Measurements from ENCODE around the gene CHIC2. TPM values are rescaled to one million over a fixed set of nuclear protein-coding genes. Genes with fewer than 3 reads are reported as not detected.
"Not testable (repeated sequence)": the region's sequence is repeated elsewhere in the genome, so short reads cannot be mapped to it uniquely, and the experiment has no call there.

Gene CHIC2
- total RNA-seq, 2 experiments from 2014 or later, result 12.6 to 16.2 TPM

GRCh38 chr4:54032558-54033135, 31.8 kb downstream of the CHIC2 start:
- H3K27me3 Mint-ChIP-seq, result no peaks in the 10 kb centered on the region
- CTCF ChIA-PET, result interaction anchor here (0.7 kb wide), 1 partner anchor 10 kb away, joined by 3 read pairs; no protein-coding TSS in a partner anchor
- no peak for DNase-seq
- no peak overlapping the region for H3K27ac Mint-ChIP-seq
- H3K4me1 Mint-ChIP-seq, result no peaks in the 10 kb centered on the region
- peaks cover 10% of the 10 kb centered on the region for H3K36me3 Mint-ChIP-seq
- no peak overlapping the region for H3K4me3 Mint-ChIP-seq
- no peak for ATAC-seq
- no peaks in the 10 kb centered on the region for H3K9me3 Mint-ChIP-seq (ENCODE audit: low read depth)

DNA sequence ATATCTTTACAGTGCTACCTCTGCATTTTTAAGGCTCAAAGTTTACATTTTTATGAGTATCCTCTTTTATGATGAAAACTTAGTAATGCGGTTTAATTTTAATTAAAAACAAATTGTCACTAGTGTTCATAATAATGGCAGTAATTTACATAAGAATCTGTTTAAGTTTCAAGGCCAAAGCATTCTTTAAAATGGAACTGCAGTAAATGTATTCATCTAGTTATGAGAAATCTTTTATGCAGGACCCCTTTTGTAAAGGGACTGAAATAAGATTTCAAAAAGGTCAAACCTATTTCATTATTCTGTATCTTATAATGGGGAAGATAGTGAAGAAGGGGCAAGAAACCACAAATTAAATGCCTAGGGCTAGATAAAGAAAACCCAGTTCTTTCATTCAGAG, 37.1 kb downstream of the CHIC2 start:
- peaks cover 11% of the 10 kb centered on the region for H3K36me3 Mint-ChIP-seq
- no peaks in the 10 kb centered on the region for H3K4me1 Mint-ChIP-seq
- ATAC-seq (no peak), DNase-seq (no peak)
- no peaks in the 10 kb centered on the region for H3K27me3 Mint-ChIP-seq
- CTCF ChIA-PET, result no interaction called here
- H3K27ac Mint-ChIP-seq, result no peak overlapping the region
- H3K9me3 Mint-ChIP-seq (ENCODE audit: low read depth), result no peaks in the 10 kb centered on the region
- no peak overlapping the region for H3K4me3 Mint-ChIP-seq

- peaks cover 11% of the 10 kb centered on the region for H3K36me3 Mint-ChIP-seq
- no peak overlapping the region for H3K4me3 Mint-ChIP-seq
- DNase-seq (no peak), ATAC-seq (no peak)
- no peaks in the 10 kb centered on the region for H3K27me3 Mint-ChIP-seq
- H3K9me3 Mint-ChIP-seq (ENCODE audit: low read depth), result no peaks in the 10 kb centered on the region
- CTCF ChIA-PET, result no interaction called here
- no peaks in the 10 kb centered on the region for H3K4me1 Mint-ChIP-seq
- H3K27ac Mint-ChIP-seq, result no peak overlapping the region
Measured at GRCh38 chr4:54025582-54025981, 38.8 kb downstream of the CHIC2 start.

DNA sequence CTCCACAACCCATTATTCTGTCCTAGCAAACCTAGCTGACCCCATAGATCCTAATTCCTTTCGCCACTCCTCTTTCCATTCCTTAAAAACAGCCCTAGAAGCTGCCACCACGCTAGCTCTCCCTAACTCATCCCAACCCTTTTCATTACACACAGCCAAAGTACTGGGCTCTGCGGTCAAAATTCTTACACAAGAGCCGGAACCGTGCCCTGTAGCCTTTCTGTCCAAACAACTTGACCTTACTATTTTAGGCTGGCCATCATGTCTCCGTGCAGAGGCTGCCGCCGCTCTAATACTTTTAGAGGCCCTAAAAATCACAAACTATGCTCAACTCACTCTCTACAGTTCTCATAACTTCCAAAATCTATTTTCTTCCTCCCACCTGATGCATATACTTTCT, 41.4 kb downstream of the CHIC2 start:
- DNase-seq; H3K27me3 Mint-ChIP-seq; CTCF ChIA-PET; H3K4me1 Mint-ChIP-seq; ATAC-seq; H3K27ac Mint-ChIP-seq; H3K9me3 Mint-ChIP-seq (ENCODE audit: low read depth); H3K4me3 Mint-ChIP-seq: not testable (repeated sequence)
- H3K36me3 Mint-ChIP-seq, result peaks cover 11% of the 10 kb centered on the region

DNA sequence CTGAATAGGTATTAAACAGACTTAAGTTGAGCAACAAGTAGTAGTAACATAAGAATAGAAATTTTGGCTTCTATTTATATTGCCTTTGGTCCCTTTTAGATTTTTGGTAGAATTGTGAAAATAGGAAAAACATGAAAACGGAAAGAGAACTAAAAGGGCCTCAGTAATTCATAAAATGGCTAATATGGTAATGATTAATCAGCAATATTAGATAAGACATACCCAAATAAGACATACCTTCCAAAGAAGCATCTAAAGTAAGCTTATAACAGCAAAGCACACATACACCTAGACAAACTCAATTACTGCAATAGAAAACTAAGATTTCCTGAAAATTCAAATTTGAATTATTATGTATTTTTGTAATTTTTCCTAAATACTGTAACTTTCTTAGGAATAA, 46.4 kb downstream of the CHIC2 start:
- H3K9me3 Mint-ChIP-seq (ENCODE audit: low read depth), result no peaks in the 10 kb centered on the region
- no peaks in the 10 kb centered on the region for H3K36me3 Mint-ChIP-seq
- ATAC-seq (no peak), DNase-seq (no peak)
- H3K27ac Mint-ChIP-seq, result no peak overlapping the region
- H3K4me1 Mint-ChIP-seq, result no peaks in the 10 kb centered on the region
- CTCF ChIA-PET, result interaction anchor here (1.4 kb wide), 1 partner anchor 215 kb away, joined by 5 read pairs; no protein-coding TSS in a partner anchor
- H3K4me3 Mint-ChIP-seq, result no peak overlapping the region
- no peaks in the 10 kb centered on the region for H3K27me3 Mint-ChIP-seq

- DNase-seq (no peak), ATAC-seq (no peak)
- no peak overlapping the region for H3K27ac Mint-ChIP-seq
- no peaks in the 10 kb centered on the region for H3K4me1 Mint-ChIP-seq
- H3K4me3 Mint-ChIP-seq, result no peak overlapping the region
- H3K9me3 Mint-ChIP-seq (ENCODE audit: low read depth), result no peaks in the 10 kb centered on the region
- CTCF ChIA-PET, result interaction anchor here (1.0 to 1.4 kb wide), 2 partner anchors 11 to 216 kb away, joined by 4 to 5 read pairs; no protein-coding TSS in a partner anchor
- peaks cover 2% of the 10 kb centered on the region for H3K36me3 Mint-ChIP-seq
- H3K27me3 Mint-ChIP-seq, result no peaks in the 10 kb centered on the region
Measured at GRCh38 chr4:54017308-54017707, 47.1 kb downstream of the CHIC2 start.

- Mint-ChIP-seq H3K27ac (no peak overlapping the region), H3K9me3 (ENCODE audit: low read depth) (no peaks in the 10 kb centered on the region), H3K36me3 (peaks cover 2% of the 10 kb centered on the region), H3K4me3 (no peak overlapping the region), H3K4me1 (no peaks in the 10 kb centered on the region), H3K27me3 (no peaks in the 10 kb centered on the region)
- ATAC-seq (no peak), DNase-seq (no peak)
- CTCF ChIA-PET, result interaction anchor here (1.0 kb wide), 1 partner anchor 10 kb away, joined by 4 read pairs; no protein-coding TSS in a partner anchor
Measured at GRCh38 chr4:54016504-54016903, 47.9 kb downstream of the CHIC2 start.

DNA sequence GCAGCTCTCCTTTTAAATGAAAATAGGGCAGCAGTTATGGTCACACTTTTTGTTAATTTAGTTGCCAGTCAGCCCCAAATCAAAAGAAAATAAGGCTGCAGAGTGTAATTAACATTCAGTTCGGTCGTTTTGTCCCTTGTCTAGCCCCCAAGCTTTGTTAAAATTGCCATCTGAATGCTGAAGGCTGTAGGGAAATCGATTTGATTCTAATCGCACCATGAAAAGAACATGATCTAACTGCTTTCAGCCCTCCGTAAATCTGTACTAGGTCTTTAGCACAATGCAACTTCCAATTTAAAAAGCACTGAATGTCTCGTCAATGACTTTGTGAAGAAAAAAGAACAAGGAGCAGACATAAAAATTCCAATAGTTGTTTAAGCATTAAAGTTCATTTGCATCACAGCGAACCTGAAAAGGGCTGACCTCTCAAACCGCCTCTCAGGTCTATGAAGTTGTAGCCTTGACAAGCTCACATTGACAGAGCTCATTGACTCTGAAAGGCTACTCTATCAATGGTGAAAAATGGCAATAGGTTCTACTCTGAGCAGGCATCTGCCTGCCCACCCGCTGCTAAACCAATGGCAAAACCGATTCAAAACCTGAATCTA, 48.9 kb downstream of the CHIC2 start:
- Mint-ChIP-seq H3K36me3 (peaks cover 2% of the 10 kb centered on the region), H3K9me3 (ENCODE audit: low read depth) (no peaks in the 10 kb centered on the region), H3K27me3 (no peaks in the 10 kb centered on the region), H3K4me3 (no peak overlapping the region), H3K4me1 (no peaks in the 10 kb centered on the region), H3K27ac (no peak overlapping the region)
- CTCF ChIA-PET, result no interaction called here
- DNase-seq (no peak), ATAC-seq (no peak)

- no peaks in the 10 kb centered on the region for H3K4me1 Mint-ChIP-seq
- peaks cover 6% of the 10 kb centered on the region for H3K36me3 Mint-ChIP-seq
- CTCF ChIA-PET, result no interaction called here
- H3K9me3 Mint-ChIP-seq (ENCODE audit: low read depth), result no peaks in the 10 kb centered on the region
- no peaks in the 10 kb centered on the region for H3K27me3 Mint-ChIP-seq
- ATAC-seq (no peak), DNase-seq (no peak)
- no peak overlapping the region for H3K4me3 Mint-ChIP-seq
- no peak overlapping the region for H3K27ac Mint-ChIP-seq
Measured at GRCh38 chr4:54014666-54015160, 49.7 kb downstream of the CHIC2 start.

DNA sequence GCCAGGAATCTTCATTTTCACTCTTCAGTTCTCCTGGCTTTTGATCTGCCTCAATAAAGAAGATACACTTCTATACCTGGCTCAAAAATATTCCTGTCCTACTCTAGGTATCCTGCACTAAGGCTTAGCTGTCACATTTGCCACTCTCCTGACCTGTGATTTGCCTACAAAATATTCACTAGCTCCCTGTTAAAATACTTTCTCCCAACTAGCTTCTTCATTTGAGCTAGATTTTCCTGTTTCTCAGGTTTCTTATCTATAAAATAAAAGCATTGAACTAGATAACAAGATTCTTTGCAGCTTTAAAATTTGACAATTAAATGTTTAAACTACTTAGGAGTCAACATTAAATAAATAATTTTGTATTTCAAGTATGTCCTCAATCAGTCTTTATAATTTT, 53.2 kb downstream of the CHIC2 start:
- DNase-seq (no peak), ATAC-seq (no peak)
- H3K36me3 Mint-ChIP-seq, result peaks cover 9% of the 10 kb centered on the region
- CTCF ChIA-PET, result no interaction called here
- H3K9me3 Mint-ChIP-seq (ENCODE audit: low read depth), result no peaks in the 10 kb centered on the region
- no peaks in the 10 kb centered on the region for H3K27me3 Mint-ChIP-seq
- peaks cover 1% of the 10 kb centered on the region for H3K4me1 Mint-ChIP-seq
- H3K4me3 Mint-ChIP-seq, result no peak overlapping the region
- no peak overlapping the region for H3K27ac Mint-ChIP-seq

GRCh38 chr4:54006755-54007154, 57.6 kb downstream of the CHIC2 start:
- no peak overlapping the region for H3K27ac Mint-ChIP-seq
- CTCF ChIA-PET, result interaction anchor here (0.6 to 1.0 kb wide), 2 partner anchors 10 to 22 kb away, joined by 3 to 4 read pairs; no protein-coding TSS in a partner anchor

GRCh38 chr4:54005475-54005874, 58.9 kb downstream of the CHIC2 start:
- CTCF ChIA-PET, result interaction anchor here (1.0 kb wide), 1 partner anchor 10 kb away, joined by 3 read pairs; no protein-coding TSS in a partner anchor
- peaks cover 12% of the 10 kb centered on the region for H3K4me1 Mint-ChIP-seq
- no peak overlapping the region for H3K4me3 Mint-ChIP-seq
- no peak overlapping the region for H3K27ac Mint-ChIP-seq
- ATAC-seq (no peak), DNase-seq (no peak)
- H3K9me3 Mint-ChIP-seq (ENCODE audit: low read depth), result no peaks in the 10 kb centered on the region
- H3K36me3 Mint-ChIP-seq, result peaks cover 16% of the 10 kb centered on the region
- no peaks in the 10 kb centered on the region for H3K27me3 Mint-ChIP-seq

More at GRCh38 chr4:54006755-54007154, 57.6 kb downstream of the CHIC2 start:
- DNase-seq (no peak), ATAC-seq (no peak)
- peaks cover 18% of the 10 kb centered on the region for H3K36me3 Mint-ChIP-seq
- H3K9me3 Mint-ChIP-seq (ENCODE audit: low read depth), result no peaks in the 10 kb centered on the region
- no peaks in the 10 kb centered on the region for H3K27me3 Mint-ChIP-seq
- peaks cover 12% of the 10 kb centered on the region for H3K4me1 Mint-ChIP-seq
- no peak overlapping the region for H3K4me3 Mint-ChIP-seq

GRCh38 chr4:54004463-54004862, 59.9 kb downstream of the CHIC2 start:
- Mint-ChIP-seq H3K36me3 (peaks cover 14% of the 10 kb centered on the region), H3K9me3 (ENCODE audit: low read depth) (no peaks in the 10 kb centered on the region)
- CTCF ChIA-PET, result interaction anchor here (1.0 to 1.4 kb wide), 2 partner anchors 9 kb away, joined by 3 read pairs; no protein-coding TSS in a partner anchor

More at GRCh38 chr4:54004463-54004862, 59.9 kb downstream of the CHIC2 start:
- H3K4me3 Mint-ChIP-seq, result no peak overlapping the region
- H3K27me3 Mint-ChIP-seq, result no peaks in the 10 kb centered on the region
- no peak for ATAC-seq
- no peak for DNase-seq
- peaks cover 12% of the 10 kb centered on the region for H3K4me1 Mint-ChIP-seq
- H3K27ac Mint-ChIP-seq, result no peak overlapping the region

Measured in activated CD8-positive, alpha-beta memory T cell treated with anti-CD3 and anti-CD28 coated beads, Interleukin-2, amount 10 ng/mL, durations not matched to agents 7 days and 5 days (primary cell).